Fibroblast of lung (primary cell): ENCODE measurements around the gene SSTR5.

Source experiments
- CTCF ChIP-seq, 2 donors: IDR thresholded peaks in 1 of 2; conservative IDR thresholded peaks in 1 of 2; 1 replicate in 1 of 2; 2 replicates in 1 of 2; pipeline ENCODE4 v1.5.1; 2011 to 2012; ENCODE audit warnings: low read length in 2 of 2, control low read depth in 1 of 2, inconsistent platforms in 1 of 2, low read depth in 1 of 2, mild to moderate bottlenecking in 1 of 2
- EZH2 ChIP-seq: IDR thresholded peaks from 2 replicates; pipeline ENCODE4 v1.5.1; 2012; ENCODE audit warnings: low read length, control low read depth, mild to moderate bottlenecking; ENCODE audit errors: missing control alignments

DNA sequence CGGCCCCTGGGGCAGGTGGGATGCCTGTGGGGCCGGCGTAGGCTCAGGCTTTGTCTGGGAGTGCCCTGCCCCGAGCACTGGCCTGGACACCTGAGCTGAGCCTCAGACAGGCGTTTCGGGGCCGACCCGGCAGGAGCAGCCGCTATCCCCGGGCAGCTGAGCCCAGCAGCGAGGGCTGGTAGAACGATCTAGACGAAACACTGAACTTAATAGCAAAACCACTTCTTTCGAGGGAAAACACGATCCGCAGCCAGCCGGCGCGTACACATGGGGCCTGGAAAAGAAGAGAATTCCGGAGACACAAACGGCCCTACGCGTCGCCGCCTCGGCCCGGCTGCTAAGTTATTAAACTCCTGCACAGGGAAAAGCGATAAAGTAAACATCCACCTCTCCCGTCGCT lies 22.0 kb upstream of the SSTR5 start:
- no peak for TF ChIP-seq CTCF (conservative IDR thresholded peaks at IDR 0.05 in 1 of 2, IDR thresholded peaks at IDR 0.05 in 1 of 2; ENCODE audit: low read depth in 1 of 2, low read length in 2 of 2)
- TF ChIP-seq EZH2, result no peak
